Natural killer cell (primary cell): Measurements from ENCODE around the gene TEC. TPM values are rescaled to one million over a fixed set of nuclear protein-coding genes. Genes with fewer than 3 reads are reported as not detected.

Experiments
- ATAC-seq, 3 donors: fragments of 150-1000 bp in 2 of 3; fragments of 200-7000 bp in 1 of 3; cut with Tn5 transposase; 1 replicate in 1 of 3; 2 replicates in 2 of 3; pipeline ENCODE4 v1.10.0; 2021; ENCODE audit warnings: mild to moderate bottlenecking in 2 of 3, moderate library complexity in 2 of 3
- DNase-seq, 2 donors: peaks; one replicate each; pipeline versions ENCODE4 v3.0.0 to v3.0.0-alpha.2; 2013 to 2021; ENCODE audit warnings: mixed read lengths in 1 of 2
- H3K27ac ChIP-seq: one replicate; pipeline ENCODE4 v1.5.1; 2013; ENCODE audit warnings: mild to moderate bottlenecking, low read length
- H3K27me3 ChIP-seq: one replicate; pipeline ENCODE4 v1.6.1; 2013; ENCODE audit warnings: low read length; ENCODE audit not compliant: control insufficient read depth, insufficient read depth
- H3K36me3 ChIP-seq: one replicate; pipeline ENCODE4 v1.6.1; 2013; ENCODE audit warnings: low read length; ENCODE audit not compliant: control insufficient read depth, insufficient read depth
- H3K4me1 ChIP-seq: one replicate; pipeline ENCODE4 v1.6.1; 2013; ENCODE audit warnings: low read length; ENCODE audit not compliant: control insufficient read depth, insufficient read depth
- H3K4me3 ChIP-seq: one replicate; pipeline ENCODE4 v1.5.1; 2013; ENCODE audit warnings: low read length
- H3K9me3 ChIP-seq: one replicate; pipeline ENCODE4 v1.6.1; 2013; ENCODE audit warnings: low read length; ENCODE audit not compliant: control insufficient read depth, insufficient read depth
- H3K27ac Mint-ChIP-seq, 2 donors: one replicate each; pipeline ENCODE4 v1.8.0; 2022; ENCODE audit warnings: mild to moderate bottlenecking in 2 of 2, mixed read lengths in 2 of 2, moderate library complexity in 1 of 2
- H3K27me3 Mint-ChIP-seq, 2 donors: one replicate each; pipeline ENCODE4 v1.8.0; 2022; ENCODE audit warnings: low read depth in 2 of 2, mixed read lengths in 2 of 2
- H3K36me3 Mint-ChIP-seq: one replicate; pipeline ENCODE4 v1.8.0; 2022; ENCODE audit warnings: mixed read lengths
- H3K4me1 Mint-ChIP-seq, 2 donors: one replicate each; pipeline ENCODE4 v1.8.0; 2022; ENCODE audit warnings: mixed read lengths in 2 of 2
- H3K4me3 Mint-ChIP-seq: one replicate; pipeline ENCODE4 v1.8.0; 2022; ENCODE audit warnings: mild to moderate bottlenecking, moderate library complexity, mixed read lengths
- H3K9me3 Mint-ChIP-seq, 2 donors: one replicate each; pipeline ENCODE4 v1.8.0; 2022; ENCODE audit warnings: mixed read lengths in 2 of 2
- CTCF ChIP-seq: fragments of 200-600 bp; IDR thresholded peaks from one replicate; pipeline ENCODE4 v1.8.0; 2022; ENCODE audit warnings: antibody characterized with exemption
- WGBS: methylation state at CpG from one replicate; pipeline ENCODE4 v1.1.7; 2013; ENCODE audit warnings: missing lambda C conversion rate; ENCODE audit not compliant: insufficient coverage; 5-methylcytosine and 5-hydroxymethylcytosine counted together
- intact Hi-C: fragments of 100-400 bp; cut with micrococcal nuclease; formaldehyde crosslinking; loops from one replicate; pipeline ENCODE4 v1.14.2; 2022
- total RNA-seq, 4 donors: library from RNA; stranded (reverse); fragments of 120-200 nt in 1 of 4; gene quantifications; one replicate each; pipeline versions ENCODE4 v1.2.3 to v1.2.4, GENCODE V29; 2013 to 2022

The TEC gene
- total RNA-seq, 3 donors from 2014 or later (not counting 1 experiment from before 2014, with no cell fraction given) = 4.0 to 7.4 (median 4.7) TPM

DNA sequence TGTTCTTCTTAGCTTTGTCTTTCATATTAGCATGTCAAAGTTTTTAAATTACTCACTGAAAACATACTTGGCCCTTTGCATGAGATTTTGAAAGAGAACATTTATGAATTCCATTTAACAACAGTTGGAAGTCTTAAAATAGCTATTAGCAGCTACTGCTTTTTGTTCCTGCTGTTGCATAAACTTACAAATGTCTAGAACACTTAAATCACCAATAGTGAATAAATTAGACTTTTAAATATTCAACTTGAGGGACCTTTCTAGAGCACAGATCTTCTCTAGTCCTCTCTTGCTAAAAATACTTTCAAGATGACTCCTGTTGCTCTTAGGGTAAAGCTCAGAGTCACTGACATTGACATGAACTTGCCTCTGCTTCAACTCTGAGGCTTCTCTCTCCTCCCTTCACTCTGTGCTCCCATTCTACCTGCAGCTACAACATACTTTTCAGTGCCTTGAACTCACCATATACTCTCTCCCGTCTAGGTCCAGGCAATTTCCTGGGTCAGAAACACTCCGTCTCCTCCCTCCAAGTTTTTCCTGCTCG lies 119.7 kb downstream of the TEC start:
- over 99% methylated on average over 3 of the region's 3 CpGs for WGBS
- Mint-ChIP-seq H3K27me3 (no peaks in the 10 kb centered on the region), H3K27ac (no peak overlapping the region), H3K9me3 (peaks cover 3 to 5% of the 10 kb centered on the region in 2 donors), H3K4me1 (no peaks in the 10 kb centered on the region), H3K36me3 (peaks cover 10% of the 10 kb centered on the region), H3K4me3 (no peak overlapping the region)
- DNase-seq = no peak
- Histone ChIP-seq H3K9me3 (peaks cover 3% of the 10 kb centered on the region), H3K27ac (no peak overlapping the region), H3K4me3 (no peak overlapping the region), H3K36me3 (peaks cover 7% of the 10 kb centered on the region), H3K4me1 (no peaks in the 10 kb centered on the region), H3K27me3 (no peaks in the 10 kb centered on the region)
- intact Hi-C loops = no loop called here
- ATAC-seq = no peak
- no peak for TF ChIP-seq CTCF

- no peaks in the 10 kb centered on the region for H3K36me3 Mint-ChIP-seq
- H3K36me3 ChIP-seq = peaks cover 6% of the 10 kb centered on the region
- WGBS = no CpG with 5 or more reads among the region's 1 CpG
- H3K9me3 Mint-ChIP-seq = no peaks in the 10 kb centered on the region
- H3K27ac Mint-ChIP-seq = no peak overlapping the region
- intact Hi-C loops = no loop called here
- no peak overlapping the region for H3K4me3 Mint-ChIP-seq
- H3K9me3 ChIP-seq = no peaks in the 10 kb centered on the region
- no peaks in the 10 kb centered on the region for H3K4me1 Mint-ChIP-seq
- no peaks in the 10 kb centered on the region for H3K27me3 Mint-ChIP-seq
- H3K27me3 ChIP-seq = no peaks in the 10 kb centered on the region
- no peaks in the 10 kb centered on the region for H3K4me1 ChIP-seq
- DNase-seq (no peak), ATAC-seq (no peak)
- no peak overlapping the region for H3K27ac ChIP-seq
- no peak for TF ChIP-seq CTCF
- no peak overlapping the region for H3K4me3 ChIP-seq
These were observed 122.0 kb downstream of the TEC start for GRCh38 chr4:48147621-48148020.

DNA sequence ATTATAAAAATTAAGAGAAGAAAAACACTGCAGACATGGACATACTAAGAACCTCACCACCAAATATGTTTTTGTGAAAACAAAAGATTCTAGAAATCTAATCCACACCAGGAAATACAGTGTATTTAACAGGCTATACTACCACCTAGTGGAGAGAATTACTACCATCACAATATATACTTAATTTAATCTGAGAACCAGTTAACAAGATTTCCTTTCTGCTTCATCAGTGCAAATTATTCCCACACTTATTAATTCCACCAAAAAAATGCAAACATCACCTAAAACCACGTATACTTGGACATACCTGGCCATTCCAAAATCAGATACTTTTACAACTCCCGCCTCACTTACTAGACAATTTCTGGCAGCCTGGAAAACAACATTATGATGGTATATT lies 128.6 kb downstream of the TEC start:
- no peak overlapping the region for H3K4me3 Mint-ChIP-seq
- no peaks in the 10 kb centered on the region for H3K9me3 ChIP-seq
- no peaks in the 10 kb centered on the region for H3K27me3 Mint-ChIP-seq
- H3K9me3 Mint-ChIP-seq = no peaks in the 10 kb centered on the region
- no peak overlapping the region for H3K4me3 ChIP-seq
- DNase-seq = peak in 1 of 2 donors; percentile 77
- H3K36me3 ChIP-seq = peaks cover 2% of the 10 kb centered on the region
- intact Hi-C loops = loop anchor here (1.0 kb wide), 2 partner anchors 13 to 108 kb away; no protein-coding TSS in a partner anchor
- WGBS = 36% methylated on average over 1 of the region's 2 CpGs
- peak; percentile 71 for TF ChIP-seq CTCF
- peak; percentile 75 to 79 (median 75) for ATAC-seq
- no peaks in the 10 kb centered on the region for H3K27me3 ChIP-seq
- H3K27ac Mint-ChIP-seq = peak overlapping the region in 1 of 2 donors; percentile 91
- no peak overlapping the region for H3K27ac ChIP-seq
- peaks cover 41% of the 10 kb centered on the region for H3K4me1 ChIP-seq
- peaks cover 46 to 50% of the 10 kb centered on the region in 2 donors for H3K4me1 Mint-ChIP-seq
- no peaks in the 10 kb centered on the region for H3K36me3 Mint-ChIP-seq

GRCh38 chr4:48139691-48140090 lies 129.9 kb downstream of the TEC start:
- Mint-ChIP-seq H3K27ac (peak overlapping the region in 1 of 2 donors; percentile 91), H3K4me1 (peaks cover 57 to 60% of the 10 kb centered on the region in 2 donors), H3K9me3 (no peaks in the 10 kb centered on the region), H3K4me3 (no peak overlapping the region), H3K27me3 (no peaks in the 10 kb centered on the region), H3K36me3 (no peaks in the 10 kb centered on the region)
- Histone ChIP-seq H3K36me3 (peaks cover 2% of the 10 kb centered on the region), H3K27me3 (no peaks in the 10 kb centered on the region), H3K27ac (peak overlapping the region; percentile 66), H3K4me3 (no peak overlapping the region), H3K9me3 (no peaks in the 10 kb centered on the region), H3K4me1 (peaks cover 49% of the 10 kb centered on the region)
- ATAC-seq (no peak), DNase-seq (peak in 1 of 2 donors; percentile 66)
- TF ChIP-seq CTCF = no peak
- intact Hi-C loops = loop anchor here (1.0 to 10.0 kb wide), 2 partner anchors 25 to 225 kb away; partner anchors contain the start of gene NFXL1
- 53% methylated on average over 2 of the region's 3 CpGs for WGBS
